Lower leg skin (tissue), 3 donors: ENCODE measurements around the gene CLCN3.

Source experiments
- POLR2A ChIP-seq, 2 donors: fragments of 450-650 bp; IDR thresholded peaks; one replicate each; pipeline ENCODE4 v1.6.1; 2016 to 2017; ENCODE audit warnings: antibody characterized with exemption in 2 of 2, mild to moderate bottlenecking in 1 of 2, moderate library complexity in 1 of 2
- TF ChIP-seq, protein P1 (sequence below), 3 donors: fragments of 450-650 bp; IDR thresholded peaks; one replicate each; pipeline ENCODE4 v1.5.1; 2016; ENCODE audit warnings: antibody characterized with exemption in 3 of 3, mild to moderate bottlenecking in 3 of 3, moderate library complexity in 2 of 3

DNA sequence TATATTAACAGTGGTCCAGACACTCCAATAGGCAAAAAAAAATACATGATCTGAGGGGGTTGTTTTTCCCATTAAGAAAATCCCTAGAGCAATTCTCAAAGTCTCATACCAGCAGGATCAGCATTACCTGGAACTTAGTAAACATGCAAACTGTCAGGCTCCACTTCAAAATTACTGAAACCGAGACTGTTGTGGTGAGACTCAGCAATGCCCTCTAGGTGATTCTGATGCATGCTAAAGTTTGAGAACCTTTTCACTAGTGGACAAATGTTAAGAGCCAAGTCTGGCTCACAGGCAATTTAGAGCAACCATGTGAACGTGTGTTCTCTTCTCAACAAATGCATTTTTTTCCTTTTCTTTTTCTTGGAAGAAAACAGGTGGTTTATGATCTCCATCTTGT is 38.2 kb upstream of the CLCN3 start:
- TF ChIP-seq, protein P1, sequence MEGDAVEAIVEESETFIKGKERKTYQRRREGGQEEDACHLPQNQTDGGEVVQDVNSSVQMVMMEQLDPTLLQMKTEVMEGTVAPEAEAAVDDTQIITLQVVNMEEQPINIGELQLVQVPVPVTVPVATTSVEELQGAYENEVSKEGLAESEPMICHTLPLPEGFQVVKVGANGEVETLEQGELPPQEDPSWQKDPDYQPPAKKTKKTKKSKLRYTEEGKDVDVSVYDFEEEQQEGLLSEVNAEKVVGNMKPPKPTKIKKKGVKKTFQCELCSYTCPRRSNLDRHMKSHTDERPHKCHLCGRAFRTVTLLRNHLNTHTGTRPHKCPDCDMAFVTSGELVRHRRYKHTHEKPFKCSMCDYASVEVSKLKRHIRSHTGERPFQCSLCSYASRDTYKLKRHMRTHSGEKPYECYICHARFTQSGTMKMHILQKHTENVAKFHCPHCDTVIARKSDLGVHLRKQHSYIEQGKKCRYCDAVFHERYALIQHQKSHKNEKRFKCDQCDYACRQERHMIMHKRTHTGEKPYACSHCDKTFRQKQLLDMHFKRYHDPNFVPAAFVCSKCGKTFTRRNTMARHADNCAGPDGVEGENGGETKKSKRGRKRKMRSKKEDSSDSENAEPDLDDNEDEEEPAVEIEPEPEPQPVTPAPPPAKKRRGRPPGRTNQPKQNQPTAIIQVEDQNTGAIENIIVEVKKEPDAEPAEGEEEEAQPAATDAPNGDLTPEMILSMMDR (IDR thresholded peaks at IDR 0.05) = no peak
- no peak for TF ChIP-seq POLR2A (IDR thresholded peaks at IDR 0.05)
